Measurements from ENCODE around the gene NPEPL1. TPM values are rescaled to one million over a fixed set of nuclear protein-coding genes. Genes with fewer than 3 reads are reported as not detected.

NPEPL1 gene
- total and polyA plus RNA-seq, 2 donors (not counting 3 experiments of a cell fraction or from before 2014, with no cell fraction given), result 22.5 to 40.8 TPM

GRCh38 chr20:58699623-58700107 lies 7.1 kb downstream of the NPEPL1 start:
- H3K9ac ChIP-seq (replicated peaks; ENCODE audit: extremely low read depth, insufficient read depth, low read length), result no peak overlapping the region
- POLR2A ChIA-PET, result no interaction called here
- FAIRE-seq (no peak), DNase-seq (ENCODE audit: low read depth, low spot score) (no peak)
- no peaks in the 10 kb centered on the region for H3K79me2 ChIP-seq (ENCODE audit: control insufficient read depth, insufficient read depth, low read length)
- no peaks in the 10 kb centered on the region for H3K9me3 ChIP-seq (replicated peaks; ENCODE audit: control insufficient read depth, insufficient read depth, low read length)
- no peak overlapping the region for H3K4me2 ChIP-seq (ENCODE audit: insufficient read depth, low read length)
- no peaks in the 10 kb centered on the region for H4K20me1 ChIP-seq (replicated peaks; ENCODE audit: control insufficient read depth, extremely low read depth, insufficient read depth, low read length)
- TF ChIP-seq JUN (IDR thresholded peaks at IDR 0.05; ENCODE audit: borderline replicate concordance, insufficient read depth, insufficient read length, low read depth) (no peak), FOS (IDR thresholded peaks at IDR 0.05; ENCODE audit: borderline replicate concordance, insufficient read depth, low read length) (no peak), MAX (IDR thresholded peaks at IDR 0.05; ENCODE audit: insufficient read depth, insufficient read length) (no peak), GATA2 (IDR thresholded peaks at IDR 0.05; ENCODE audit: insufficient read depth, insufficient read length, low read depth, low read length) (no peak), MYC (IDR thresholded peaks at IDR 0.05; ENCODE audit: low read depth, low read length) (no peak), CTCF (IDR thresholded peaks at IDR 0.05; ENCODE audit: extremely low read depth in 1 of 2, insufficient read depth in 1 of 2, low read depth in 1 of 2, low read length in 2 of 2) (no peak), POLR2A (IDR thresholded peaks at IDR 0.05; ENCODE audit: low read depth, low read length) (no peak)
- H3K9me1 ChIP-seq (replicated peaks; ENCODE audit: control insufficient read depth, extremely low read depth, insufficient read depth, low read length), result no peaks in the 10 kb centered on the region
- no peaks in the 10 kb centered on the region for H3K27me3 ChIP-seq (ENCODE audit: control insufficient read depth in 2 of 2, insufficient read depth in 2 of 2, low read length in 2 of 2)
- H2AFZ ChIP-seq (ENCODE audit: low read depth, low read length), result no peak overlapping the region
- peaks cover 5 to 57% of the 10 kb centered on the region in 2 experiments for H3K36me3 ChIP-seq (ENCODE audit: control insufficient read depth in 2 of 2, extremely low read depth in 1 of 2, insufficient read depth in 2 of 2, low read length in 2 of 2)
- BruUV-seq (replicated peaks), result no TSS peak
- dilution Hi-C loops (cut with MboI; ENCODE audit: extremely low pct_ligation_motif_present, low sequenced_read_pairs) (no loop called here), intact Hi-C loops (cut with micrococcal nuclease) (no loop called here)
- H3K27ac ChIP-seq (ENCODE audit: insufficient read depth, low read depth, low read length), result no peak overlapping the region
- H3K4me3 ChIP-seq (replicated peaks in 1 of 3; ENCODE audit: insufficient read depth in 1 of 3, low read depth in 1 of 3, low read length in 3 of 3), result no peak overlapping the region
- CTCF ChIA-PET, result no interaction called here
- H3K4me1 ChIP-seq (ENCODE audit: control insufficient read depth, extremely low read depth, insufficient read depth, low read length), result no peaks in the 10 kb centered on the region

All from endothelial cell of umbilical vein (primary cell).